ENCODE measurements around the gene HARS1.
"Not testable (repeated sequence)": the region's sequence is repeated elsewhere in the genome, so short reads cannot be mapped to it uniquely, and the experiment has no call there.

GRCh38 chr5:140720738-140721137 lies 29.6 kb upstream of the HARS1 start:
- not testable (repeated sequence) for TF ChIP-seq CTCF, POLR2A (IDR thresholded peaks at IDR 0.05)
